ENCODE data around the gene CFD.

- no peak for TF ChIP-seq CTCF (IDR thresholded peaks at IDR 0.05; ENCODE audit: low read depth, low read length, missing input control)
- TF ChIP-seq EGR1 (IDR thresholded peaks at IDR 0.05; ENCODE audit: low read depth in 2 of 2): no peak
- no peak for TF ChIP-seq REST (IDR thresholded peaks at IDR 0.05)
- no peak for TF ChIP-seq GABPA (IDR thresholded peaks at IDR 0.05 in 1 of 2, conservative IDR thresholded peaks at IDR 0.05 in 1 of 2)
- TF ChIP-seq YY1 (IDR thresholded peaks at IDR 0.05): no peak
- no peak for TF ChIP-seq TAF1 (conservative IDR thresholded peaks at IDR 0.05)
- TF ChIP-seq MAX (IDR thresholded peaks at IDR 0.05): no peak
- TF ChIP-seq FOXA1 (IDR thresholded peaks at IDR 0.05): no peak
- no peak for TF ChIP-seq FOXA2 (IDR thresholded peaks at IDR 0.05)
- no peak for TF ChIP-seq ATF3 (IDR thresholded peaks at IDR 0.05)
- TF ChIP-seq RAD21 (IDR thresholded peaks at IDR 0.05): no peak
- TF ChIP-seq ZBTB33 (IDR thresholded peaks at IDR 0.05): no peak
- no peak for TF ChIP-seq SP1 (IDR thresholded peaks at IDR 0.05)
Measured at GRCh38 chr19:810883-811489, 48.5 kb upstream of the CFD start.
